ENCODE data around the gene GRID1.

Gene GRID1

GRCh38 chr10:86024281-86025041 lies 342.1 kb downstream of the GRID1 start:
- DNase-seq = no peak

- DNase-seq = no peak
Measured at GRCh38 chr10:86023931-86024280, 342.7 kb downstream of the GRID1 start.

- DNase-seq = no peak
Measured at GRCh38 chr10:86023336-86023735, 343.3 kb downstream of the GRID1 start.

GRCh38 chr10:86022906-86023305 lies 343.7 kb downstream of the GRID1 start:
- no peak for DNase-seq

GRCh38 chr10:86020134-86020533 lies 346.5 kb downstream of the GRID1 start:
- no peak for DNase-seq

- no peak for DNase-seq
Measured at GRCh38 chr10:86019141-86019540, 347.5 kb downstream of the GRID1 start.

DNA sequence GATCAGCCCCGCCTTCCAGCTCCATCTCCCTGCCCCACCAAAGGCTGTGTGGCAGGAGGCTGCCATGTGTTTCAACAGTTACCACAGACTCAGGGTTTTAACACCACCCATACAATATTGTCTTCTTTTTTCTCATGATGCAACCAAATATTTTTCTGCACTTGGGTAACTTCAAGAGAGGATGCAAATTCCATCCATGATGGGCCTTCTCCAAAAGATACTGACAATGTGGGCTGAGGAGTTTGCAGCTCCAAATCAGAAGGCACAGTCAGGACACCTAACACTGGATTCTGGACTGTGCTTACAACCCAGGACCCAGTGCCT lies 347.9 kb downstream of the GRID1 start:
- no peak for DNase-seq

DNA sequence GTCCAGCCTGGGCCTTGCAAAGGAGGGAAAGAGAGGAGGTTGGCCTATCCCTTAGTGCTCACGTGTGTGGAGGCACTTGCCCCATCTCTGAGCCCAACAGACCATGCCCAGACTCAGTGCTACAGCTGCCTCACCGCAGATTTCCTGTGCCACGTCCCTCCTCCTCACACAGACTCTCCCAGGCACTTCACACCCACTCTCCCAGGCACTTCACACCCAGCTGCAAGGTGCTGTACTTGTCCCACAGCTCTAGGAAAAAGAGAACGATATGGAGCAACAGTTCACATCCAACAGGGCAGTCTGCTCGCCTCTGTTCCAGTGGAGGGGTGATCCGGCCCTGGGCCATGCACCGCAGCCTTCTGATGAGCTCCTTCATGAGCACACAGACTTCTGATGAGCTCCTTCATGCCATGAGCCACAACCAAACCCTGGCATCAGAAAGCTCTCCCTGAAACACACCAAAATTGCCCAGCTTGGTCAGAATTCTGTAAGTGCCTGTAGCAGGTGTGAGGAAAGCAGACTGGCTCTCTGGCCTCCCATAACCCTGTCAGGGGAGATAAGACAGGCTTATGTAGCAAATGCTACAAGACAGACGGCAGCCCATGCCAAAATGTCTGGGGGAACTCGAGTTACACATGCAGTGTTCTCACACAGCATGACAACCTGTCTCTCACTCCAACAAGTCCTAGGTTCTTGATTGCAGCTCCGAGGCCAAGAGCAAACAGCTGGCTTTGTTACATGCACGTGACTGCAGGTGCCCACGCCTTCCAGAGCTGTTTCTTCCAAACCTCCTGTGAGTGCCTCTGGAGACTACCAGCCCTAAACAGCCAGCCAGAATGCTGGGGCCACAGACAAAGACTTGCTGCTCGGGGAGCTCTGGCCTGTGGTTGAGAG lies 348.5 kb downstream of the GRID1 start:
- no peak for DNase-seq

DNA sequence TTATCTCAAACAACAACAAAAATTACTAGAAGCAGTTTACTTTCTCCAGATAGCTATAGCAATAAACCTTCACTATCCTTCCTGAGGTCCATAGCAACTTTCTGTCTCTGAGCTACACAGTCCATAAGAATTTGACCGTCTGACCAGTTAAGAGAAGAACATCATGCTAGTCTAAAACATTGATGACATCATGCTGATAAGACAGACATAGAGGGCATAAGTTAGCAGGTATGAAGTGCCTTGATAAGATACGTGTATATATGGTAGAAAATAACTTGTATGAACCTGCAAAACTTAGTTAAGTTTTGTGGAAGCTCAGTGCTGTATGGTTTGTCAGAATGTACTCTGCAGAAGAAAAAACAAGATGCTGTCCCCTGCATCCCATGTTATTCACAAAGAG lies 353.0 kb downstream of the GRID1 start:
- no peak for DNase-seq

- DNase-seq = no peak
Measured at GRCh38 chr10:86007171-86007570, 359.4 kb downstream of the GRID1 start.

DNA sequence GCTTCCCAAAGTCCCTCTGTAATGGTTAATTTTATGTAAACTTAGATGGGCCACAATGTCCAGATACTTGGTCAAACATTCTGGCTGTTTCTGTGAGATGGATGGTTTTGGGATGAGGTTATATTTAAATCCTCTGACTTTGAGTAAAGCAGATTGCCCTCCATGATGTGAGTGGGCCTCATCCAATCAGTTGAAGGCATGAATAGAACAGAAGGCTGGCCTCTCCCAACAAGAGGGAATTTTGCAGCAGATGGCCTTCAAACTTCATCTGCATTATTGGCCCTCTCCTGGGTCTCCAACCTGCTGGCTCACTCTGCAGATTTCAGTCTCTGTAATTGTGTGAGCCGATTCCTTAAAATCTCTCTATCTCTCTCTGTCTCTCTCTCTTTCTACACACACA lies 362.3 kb downstream of the GRID1 start:
- no peak for DNase-seq

DNA sequence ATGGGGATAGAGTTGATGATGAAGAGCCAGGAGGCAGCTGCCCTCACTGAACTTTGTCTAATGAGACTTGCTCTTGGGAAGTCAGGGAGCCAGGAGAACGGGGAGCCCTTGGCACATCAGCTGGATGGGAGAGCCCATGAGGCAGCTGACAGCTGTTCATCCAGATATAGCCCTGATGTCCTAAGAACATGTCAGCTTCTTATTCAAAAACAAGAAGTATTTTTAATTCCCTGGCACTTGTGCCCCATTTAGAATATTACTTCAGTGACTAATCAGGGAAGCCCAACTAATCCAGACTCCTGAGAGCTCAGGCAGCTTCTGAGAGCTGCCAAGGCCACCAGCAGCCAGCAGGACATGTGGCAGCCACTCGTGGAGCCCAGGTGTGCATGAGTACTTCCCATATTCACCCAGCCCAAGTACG lies 363.4 kb downstream of the GRID1 start:
- no peak for DNase-seq

- no peak for DNase-seq
Measured at GRCh38 chr10:86001521-86001920, 365.1 kb downstream of the GRID1 start.

DNA sequence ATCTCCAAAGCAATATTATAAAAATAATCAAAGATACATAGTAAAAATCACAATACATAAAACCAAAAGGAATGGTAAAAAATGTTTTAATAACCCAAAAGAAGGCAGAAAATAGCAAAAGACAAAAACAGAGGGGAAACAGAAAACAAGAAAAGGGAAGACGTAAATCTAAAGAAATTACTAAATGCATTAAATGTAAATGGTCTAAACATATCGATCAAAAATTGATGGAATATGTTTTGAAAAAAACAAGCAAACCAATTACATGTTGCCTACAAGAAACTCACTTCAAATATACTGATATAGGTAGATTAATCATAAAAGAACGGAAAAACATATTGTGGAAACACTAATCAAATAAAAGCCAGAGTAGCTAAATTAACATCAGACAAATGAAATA lies 369.1 kb downstream of the GRID1 start:
- no peak for DNase-seq

DNA sequence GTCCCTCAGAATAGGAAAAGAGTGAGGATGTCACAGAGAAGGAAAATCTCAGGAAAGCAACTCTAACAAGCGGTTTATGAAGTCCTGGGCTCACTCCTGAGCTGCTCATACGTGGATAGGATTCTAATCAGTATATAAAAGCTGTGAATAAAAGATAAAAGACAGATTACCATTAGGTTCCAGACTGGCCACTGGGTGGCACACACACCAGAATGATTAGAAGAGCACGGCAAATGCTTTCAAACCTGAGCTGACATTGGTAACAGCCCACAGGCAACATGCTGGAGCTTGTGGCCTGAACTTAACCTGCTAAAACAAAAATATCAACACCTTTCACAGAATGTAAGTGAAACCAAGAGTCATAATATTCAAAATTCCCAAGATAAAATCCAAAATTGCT lies 370.8 kb downstream of the GRID1 start:
- DNase-seq = peak; percentile 6

- DNase-seq = no peak
Measured at GRCh38 chr10:85993840-85994507, 372.6 kb downstream of the GRID1 start.

DNA sequence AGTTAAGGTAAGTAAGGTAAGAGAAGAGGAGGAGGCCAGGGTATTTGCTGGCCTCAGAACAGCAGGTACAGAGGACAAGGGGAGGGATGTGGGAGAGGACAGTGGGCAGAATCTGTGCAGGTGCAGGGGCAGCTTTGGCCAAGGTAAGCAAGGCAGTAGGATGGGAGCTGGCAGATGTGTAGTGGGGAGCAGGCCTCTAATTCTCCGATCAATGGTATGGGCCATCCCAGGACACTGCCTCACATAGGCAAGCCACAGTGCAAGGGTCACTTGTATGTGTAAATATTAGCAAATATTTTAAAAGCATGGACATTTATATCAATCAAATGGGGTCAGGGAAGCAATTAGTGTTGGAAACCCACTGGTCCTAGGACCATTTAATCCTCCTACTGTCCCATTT lies 373.5 kb downstream of the GRID1 start:
- no peak for DNase-seq

- DNase-seq = no peak
Measured at GRCh38 chr10:85992324-85992723, 374.3 kb downstream of the GRID1 start.

GRCh38 chr10:85986777-85987176 lies 379.8 kb downstream of the GRID1 start:
- DNase-seq = no peak

- no peak for DNase-seq
Measured at GRCh38 chr10:85983051-85983450, 383.5 kb downstream of the GRID1 start.

GRCh38 chr10:85979598-85979997 lies 387.0 kb downstream of the GRID1 start:
- DNase-seq = no peak

- DNase-seq = no peak
Measured at GRCh38 chr10:85978566-85979358, 387.8 kb downstream of the GRID1 start.

DNA sequence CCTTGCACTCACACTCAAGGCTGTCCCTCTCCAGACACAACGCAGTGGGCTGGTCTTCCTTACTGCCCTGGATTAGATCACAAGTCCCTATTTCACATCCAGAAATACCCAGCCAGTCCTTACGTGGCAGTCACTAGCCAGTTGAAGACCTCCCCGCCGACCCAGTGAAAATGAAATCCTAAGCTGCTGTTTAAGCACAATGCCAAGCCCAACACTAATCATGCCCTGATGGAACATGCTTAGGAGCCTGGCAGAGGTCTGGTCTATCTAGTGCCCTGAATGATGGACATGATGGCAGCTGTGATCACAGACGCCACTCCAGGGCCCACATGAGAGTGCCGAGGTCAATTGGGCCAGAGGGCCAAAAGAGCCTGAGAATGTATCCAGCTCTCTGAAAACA lies 389.0 kb downstream of the GRID1 start:
- no peak for DNase-seq
